SH-SY5Y (cell line): ENCODE results near the gene ARHGEF16.

Experiments used
- GATA2 ChIP-seq: IDR thresholded peaks from 2 replicates; pipeline ENCODE4 v1.6.1; 2011; ENCODE audit warnings: mild to moderate bottlenecking, low read depth, low read length
- GATA3 ChIP-seq: IDR thresholded peaks from 2 replicates; pipeline ENCODE4 v1.6.1; 2011; ENCODE audit warnings: low read depth, mild to moderate bottlenecking, low read length, moderate library complexity

GRCh38 chr1:3418600-3418999, 35.9 kb upstream of the ARHGEF16 start:
- TF ChIP-seq GATA2 (no peak), GATA3 (no peak)
